ENCODE measurements around the gene CCR3.

CCR3 gene

DNA sequence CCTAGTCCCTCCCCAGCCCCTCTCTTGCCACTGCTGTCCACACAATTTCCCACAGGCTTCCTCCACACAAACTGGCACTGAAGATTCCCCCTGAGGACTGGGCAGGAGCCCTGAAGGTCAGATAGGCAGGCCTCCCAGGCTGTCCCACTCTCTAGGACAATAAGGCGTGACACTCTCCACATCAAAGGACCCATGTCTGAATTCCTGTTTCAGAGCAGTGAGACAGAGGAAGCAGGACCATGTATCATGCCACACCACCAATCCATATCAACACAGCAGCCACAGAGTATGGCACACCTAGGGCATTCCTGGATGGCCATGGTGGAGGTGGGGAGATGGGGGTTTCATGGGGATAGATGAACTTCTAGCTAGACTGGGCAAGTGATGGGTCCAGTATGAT is 20.3 kb upstream of the CCR3 start:
- no peak for DNase-seq

DNA sequence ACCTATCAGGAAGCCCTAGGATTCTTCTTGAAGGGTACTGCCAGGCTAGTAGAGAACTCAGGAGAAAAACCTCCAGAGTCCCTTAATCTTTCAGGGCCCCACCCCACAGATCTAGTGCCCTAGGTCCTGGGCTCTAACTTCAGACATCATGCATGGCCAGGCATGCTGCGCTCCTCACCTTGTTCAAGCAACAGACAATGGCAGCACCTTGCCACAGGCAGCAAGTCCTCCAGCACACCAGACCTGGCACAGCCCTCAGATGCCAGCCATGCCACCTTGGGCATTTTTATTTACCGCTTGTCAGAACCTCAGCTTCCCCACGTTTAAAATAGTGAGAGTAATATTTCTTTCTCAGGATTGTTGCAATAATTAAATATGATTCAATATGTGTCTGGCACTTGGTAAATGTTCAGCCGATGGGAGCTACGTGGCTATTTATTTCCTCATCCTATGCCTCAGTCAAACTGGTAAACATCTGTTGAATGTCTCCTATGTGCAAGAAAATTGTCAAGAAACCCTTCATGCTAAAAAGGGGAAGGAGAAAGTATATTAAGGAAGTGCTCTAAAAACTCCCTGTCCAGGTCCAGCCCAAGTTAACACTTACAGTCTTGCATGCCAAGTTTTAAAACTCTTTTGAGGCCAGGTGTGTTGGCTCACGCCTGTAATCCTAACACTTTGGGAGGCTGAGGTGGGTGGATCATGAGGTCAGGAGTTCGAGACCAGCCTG is 19.7 kb upstream of the CCR3 start:
- DNase-seq, result no peak

DNA sequence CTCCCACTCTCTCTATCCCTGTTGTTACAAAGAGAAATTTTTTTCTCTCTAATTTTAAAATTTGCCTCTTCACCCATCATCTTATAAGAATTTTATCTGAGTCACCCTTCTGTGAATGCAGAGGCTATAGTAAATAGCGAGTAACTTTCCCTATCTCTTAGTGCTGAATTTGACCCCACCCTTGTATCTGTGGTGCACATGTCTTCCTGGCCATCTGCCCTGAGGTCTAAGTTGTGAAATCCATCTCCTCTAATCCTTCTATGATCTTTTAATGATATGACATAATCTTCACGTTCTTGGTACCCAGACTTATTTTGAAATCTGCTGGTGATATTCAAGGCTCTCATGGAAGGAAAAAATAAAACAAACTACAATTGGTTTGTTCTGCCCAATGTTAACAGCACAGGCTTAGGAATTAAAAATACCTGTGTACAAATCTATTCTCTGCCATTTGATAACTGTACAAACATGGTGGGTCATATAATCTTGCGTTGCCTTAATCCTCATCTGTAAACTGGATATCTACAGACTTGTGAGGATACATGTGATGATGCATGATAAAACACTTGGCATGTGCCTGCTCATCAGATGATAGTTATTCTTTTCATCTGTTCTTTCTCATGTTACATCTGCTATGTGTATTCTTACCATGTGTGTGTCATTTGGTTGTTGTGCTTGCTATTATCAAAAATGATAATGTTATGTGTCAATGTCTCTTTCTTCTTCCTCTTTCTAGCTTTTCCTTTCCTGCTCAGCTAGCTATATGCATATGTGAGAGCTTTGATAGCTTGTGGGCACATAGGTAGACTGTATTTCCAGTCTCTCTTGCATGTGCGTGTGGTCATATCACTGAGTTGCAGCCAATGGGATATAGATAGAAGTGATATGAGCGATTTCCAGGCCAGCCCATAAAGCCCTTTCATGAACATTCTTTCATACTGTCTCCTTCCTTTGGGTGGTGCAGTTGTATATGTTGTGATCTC is 13.7 kb upstream of the CCR3 start:
- peak; percentile 14 for DNase-seq

DNA sequence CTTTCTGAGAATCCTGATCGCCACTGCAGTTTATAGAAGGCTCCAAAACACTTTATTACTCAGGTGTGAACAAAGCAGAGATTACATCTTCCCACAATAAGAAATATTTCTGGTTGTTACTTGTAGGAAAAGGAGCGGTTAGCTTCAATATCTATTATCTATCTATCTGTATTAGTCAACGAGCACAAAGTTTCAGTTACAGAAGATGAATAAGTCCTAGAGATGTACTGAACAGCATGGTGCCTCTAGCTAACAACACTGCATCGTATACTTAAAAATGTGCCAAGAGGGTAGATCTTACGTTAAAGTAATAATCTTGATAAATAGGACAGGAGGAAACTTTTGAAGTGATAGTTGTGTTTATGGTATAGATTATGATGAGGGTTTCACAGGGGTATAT is 10.9 kb upstream of the CCR3 start:
- no peak for DNase-seq

DNA sequence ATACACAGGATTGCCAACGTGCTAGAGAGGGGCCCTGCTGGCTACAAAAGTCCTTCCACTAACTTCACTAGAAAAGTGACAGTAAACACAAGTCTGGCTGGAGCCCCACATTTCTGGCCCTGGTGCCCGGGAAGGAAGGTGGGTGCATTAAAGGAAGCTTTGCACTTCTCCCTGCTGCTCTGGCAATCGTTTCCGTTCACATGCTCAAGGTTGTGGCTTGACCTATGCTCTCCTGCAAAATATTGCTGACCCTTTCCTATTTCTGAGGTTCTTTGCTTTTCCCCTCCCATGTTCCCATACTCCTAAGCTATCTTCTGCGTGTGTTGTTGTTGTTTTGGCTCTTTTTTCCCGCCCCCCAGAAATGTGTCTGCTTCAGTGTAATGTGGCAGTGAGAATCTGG is 9.1 kb upstream of the CCR3 start:
- no peak for DNase-seq

DNA sequence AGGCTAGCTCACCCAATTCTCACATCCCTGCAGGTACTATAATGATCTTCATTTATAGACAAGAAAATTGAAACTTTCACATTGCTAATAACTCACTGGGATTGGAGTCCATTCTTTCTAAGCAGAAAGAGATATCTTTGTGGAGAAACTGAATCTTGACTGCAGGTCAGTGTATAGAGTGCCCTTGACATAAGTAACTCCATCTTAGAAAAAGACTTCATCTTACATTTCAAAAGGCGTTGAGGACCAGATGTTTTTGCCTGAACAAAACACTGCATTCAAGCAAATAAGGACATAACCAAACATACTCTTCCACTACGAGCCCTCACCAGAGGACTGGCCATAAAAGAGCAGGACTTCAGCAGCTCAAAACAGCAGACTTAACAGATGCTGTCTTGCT is 6.8 kb upstream of the CCR3 start:
- no peak for DNase-seq

DNA sequence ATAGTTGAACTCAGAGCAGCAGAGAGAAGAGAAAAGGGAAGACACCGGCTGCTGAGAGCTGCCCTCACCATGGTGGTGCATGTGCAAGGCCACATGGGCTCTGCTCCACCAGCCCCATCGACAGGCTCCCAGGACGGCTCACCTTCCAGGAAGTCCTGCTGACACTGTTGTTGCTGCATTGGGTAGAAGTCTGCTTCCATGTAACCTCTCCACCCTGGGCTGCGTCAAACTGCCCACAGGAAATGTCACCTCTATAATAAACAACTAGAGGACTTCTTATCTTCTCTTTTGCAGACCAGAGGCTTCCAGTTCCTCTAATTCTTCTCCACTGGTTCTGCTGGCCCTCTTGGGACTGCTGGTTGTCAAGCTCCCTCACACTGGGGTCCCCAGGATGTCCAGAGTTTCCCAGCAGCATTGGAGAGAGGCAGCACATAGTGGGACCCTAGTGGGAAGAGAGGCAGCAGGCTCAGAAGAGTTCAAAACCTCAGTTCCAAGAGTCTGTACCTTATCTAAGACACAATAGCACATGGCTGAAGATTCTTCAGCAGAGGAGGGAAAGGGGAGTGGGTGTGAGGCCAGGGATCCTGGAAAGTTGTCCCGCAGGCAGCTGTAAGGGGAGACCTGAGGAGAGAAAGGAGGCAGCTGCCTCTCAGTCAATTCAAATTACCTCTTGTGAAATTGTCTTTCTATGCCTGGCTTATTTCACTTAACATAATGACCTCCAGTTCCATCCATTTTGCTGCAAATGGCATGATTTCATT is 5.8 kb upstream of the CCR3 start:
- peak; percentile 6 for DNase-seq

DNA sequence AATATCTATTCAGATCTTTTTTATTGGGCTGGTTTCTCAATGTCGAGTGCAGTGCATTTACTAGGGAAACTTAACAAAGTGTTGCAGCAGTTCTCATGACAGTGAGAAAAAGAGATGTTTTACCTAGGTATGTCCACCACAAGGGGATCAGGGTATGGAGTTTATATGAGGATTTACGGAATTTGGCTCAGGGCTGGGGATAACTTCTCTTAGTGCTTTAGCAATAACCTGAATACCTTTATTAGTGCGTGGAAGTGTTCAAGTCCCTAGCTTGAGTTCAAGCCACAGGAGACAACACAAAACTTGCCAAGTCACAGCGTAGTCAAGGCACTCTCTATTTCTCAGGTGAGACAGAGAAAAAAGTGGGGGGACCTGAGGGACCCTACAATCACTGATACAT is 3.9 kb upstream of the CCR3 start:
- no peak for DNase-seq

DNA sequence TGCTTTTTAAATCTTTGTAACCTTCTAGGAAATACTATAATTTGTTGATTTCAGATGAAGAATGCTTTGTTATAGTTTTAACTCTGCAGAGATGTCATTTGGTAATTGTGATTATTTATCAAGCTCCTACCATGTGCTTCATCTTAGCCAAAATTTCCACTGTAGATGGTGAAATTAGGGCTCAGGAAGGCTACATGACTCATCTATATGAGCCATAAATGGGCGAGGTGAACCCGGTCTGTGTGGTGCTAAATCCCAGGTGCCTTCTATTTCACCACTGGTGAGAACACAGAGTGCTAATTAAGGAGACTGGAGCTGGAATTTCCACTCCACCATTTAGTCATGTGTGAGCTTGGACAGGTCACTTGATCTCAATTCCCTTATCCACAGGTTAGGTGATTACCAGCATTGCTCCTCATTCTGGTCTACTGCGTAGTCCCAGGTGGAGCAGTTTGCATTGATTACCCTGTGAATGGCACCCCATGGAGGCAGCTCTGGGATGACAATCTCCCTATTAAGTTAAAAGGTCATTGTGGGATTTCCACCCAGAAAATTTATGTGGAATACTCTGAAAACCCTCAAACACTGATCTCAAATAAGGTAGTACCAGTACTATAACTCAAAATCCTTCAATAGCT is 2.8 kb upstream of the CCR3 start:
- DNase-seq, result no peak

DNA sequence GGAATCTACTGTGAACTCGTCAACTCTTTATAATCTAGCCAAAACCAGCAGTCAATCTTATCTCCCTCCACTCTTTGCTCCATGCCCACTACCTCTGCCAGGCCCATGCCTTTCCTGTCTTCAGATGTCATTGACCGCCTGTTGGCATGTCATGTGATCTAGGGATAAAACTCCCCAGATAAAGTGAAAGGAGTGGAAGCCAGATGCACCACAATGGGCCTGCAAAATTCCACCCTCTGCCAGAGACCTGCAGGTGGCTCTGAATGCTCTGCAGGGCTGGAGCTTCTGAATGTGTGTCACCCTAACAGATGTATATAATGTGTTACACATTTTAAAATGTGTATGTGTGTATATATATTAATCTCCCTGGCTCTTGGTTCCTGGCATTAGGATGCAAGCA is 2.3 kb upstream of the CCR3 start:
- no peak for DNase-seq

DNA sequence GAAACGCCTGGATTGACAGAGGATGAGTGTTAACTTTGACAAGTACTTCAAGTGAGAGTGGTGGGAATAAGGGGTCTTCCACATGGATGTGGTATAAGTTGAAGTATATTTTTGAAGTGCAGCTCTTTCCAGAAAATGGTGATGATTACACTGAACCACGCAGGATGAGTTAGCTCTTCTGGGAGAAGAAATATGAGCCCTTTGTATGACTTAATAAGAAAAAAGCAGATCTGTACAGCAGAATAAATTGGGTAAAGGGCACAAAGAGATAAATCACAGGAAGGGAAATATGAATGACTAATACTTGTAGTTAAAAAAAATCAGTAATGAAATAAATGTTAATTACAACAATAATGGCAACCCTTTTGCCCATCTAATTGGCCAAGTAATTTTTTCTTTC is 1.3 kb downstream of the CCR3 start:
- no peak for DNase-seq

DNA sequence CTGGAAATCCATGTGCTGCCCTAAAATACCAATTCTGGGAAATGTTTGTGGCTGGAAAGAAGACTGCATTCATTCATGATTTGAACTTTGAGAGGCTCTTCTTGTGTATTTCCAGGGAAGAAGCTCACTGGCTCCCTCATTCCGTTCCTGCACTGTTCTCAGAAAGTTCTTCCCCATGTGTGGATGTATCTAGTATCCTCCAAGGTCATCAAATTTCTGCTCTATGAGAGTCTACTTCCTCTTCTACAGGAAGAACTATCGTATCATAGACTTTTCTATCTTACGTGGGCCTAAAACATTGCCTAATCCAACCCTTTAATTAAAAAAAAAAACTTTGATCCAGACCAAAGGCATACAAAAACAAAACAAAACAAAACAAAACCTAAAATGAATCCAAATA is 2.9 kb downstream of the CCR3 start:
- no peak for DNase-seq

DNA sequence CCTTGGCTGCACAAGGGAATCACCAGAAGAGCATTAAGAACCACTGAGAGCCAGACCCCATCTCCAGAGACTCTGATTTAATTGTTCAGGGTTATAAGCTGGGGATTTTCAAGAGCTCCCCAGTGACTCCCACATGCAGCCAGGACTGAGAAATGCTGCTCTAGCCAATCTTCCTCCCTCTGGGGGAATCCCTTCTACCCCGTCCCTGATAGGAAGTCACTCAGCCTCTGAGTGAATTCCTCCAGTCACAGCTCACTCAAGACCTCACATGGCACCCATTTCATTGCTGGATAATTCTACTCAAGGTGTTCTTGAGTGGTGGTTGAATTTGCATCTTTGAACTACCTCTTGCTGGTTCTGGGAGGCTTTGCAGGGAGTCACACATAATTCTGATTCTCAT is 10.7 kb downstream of the CCR3 start:
- no peak for DNase-seq

DNA sequence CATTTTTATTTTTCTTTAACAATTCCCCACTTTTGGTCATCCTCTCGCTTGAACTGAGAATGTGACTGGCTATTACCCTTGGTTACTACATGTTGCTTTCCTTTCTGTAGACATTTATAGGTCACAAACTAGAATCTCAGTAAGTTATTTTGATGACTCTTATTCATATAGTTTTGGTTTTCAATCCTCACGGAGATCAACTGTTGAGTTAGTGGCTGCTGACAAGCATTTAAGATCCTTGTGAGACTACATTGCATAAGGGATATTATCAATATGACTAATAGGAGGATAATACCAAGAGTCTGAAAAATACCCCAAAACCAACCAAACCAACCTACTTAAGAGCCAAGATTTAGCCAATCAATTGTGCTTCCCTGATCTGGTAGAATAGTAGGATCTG is 16.3 kb downstream of the CCR3 start:
- no peak for DNase-seq

DNA sequence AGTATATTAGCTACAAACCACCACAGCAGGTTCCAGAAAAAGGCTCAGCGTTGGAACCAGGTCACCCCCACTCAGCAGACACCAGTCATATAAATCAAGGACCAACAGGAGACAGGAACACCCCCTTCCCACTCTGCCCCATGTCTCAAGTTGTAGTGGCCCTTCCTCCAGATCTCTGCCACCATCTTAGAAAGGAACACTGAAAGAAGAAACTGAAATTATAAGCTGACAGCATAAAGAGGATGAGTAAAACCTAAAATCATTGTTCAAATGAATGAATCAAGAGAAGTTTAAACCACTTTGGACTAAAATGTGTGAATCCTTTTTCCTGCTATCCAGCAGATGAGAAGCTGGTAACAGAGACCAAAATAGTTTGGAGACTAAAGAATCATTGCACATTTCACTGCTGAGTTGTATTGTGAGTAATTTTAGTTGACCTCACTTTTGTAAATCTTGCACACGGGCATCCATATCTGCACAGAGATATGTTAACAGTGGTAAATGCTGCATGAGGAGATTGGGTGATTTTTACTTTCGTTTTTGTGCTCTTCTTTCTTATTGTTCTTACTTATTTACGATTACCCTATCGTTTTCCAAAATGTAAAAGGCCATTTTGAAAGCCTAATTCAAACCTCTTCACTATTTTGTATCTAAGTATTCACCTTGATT is 19.8 kb downstream of the CCR3 start:
- no peak for DNase-seq

DNA sequence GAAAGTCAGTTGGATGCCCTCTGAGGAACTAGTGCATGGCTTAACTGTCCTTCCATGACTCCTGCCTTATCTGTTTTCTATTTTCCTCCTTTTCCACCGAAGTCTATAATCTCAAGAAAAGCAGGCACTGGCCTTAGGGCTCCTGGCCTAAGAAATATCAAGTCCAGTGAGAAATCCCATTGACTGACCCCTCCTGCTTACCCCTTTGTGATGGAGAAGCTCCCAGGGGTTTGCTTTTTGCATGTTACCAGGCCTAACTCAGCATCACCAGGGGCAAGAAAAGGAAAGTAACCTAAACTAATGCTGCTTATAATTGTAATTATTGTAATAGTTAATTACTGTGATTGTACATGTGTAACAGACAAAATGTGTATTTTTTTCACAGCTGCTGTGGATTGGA is 21.7 kb downstream of the CCR3 start:
- DNase-seq, result no peak

DNA sequence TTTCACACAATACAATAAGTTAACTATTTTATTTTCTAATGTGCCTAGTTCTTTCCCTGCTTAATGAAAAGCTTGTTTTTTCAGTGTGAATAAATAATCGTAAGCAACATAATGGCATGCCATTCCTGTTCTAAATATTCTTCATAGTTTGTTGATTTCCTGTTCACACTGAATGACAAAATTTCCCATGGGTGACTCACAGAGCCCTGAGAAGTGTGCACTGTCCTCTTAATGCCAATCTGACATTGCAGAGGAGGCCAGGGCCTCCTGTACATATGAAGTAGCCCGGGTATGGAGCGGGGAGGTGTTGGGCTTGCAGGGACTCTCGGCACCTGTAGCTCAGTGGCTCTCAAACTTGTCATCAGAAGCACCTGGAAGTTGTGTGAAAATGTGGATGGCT is 24.3 kb downstream of the CCR3 start:
- DNase-seq, result no peak

DNA sequence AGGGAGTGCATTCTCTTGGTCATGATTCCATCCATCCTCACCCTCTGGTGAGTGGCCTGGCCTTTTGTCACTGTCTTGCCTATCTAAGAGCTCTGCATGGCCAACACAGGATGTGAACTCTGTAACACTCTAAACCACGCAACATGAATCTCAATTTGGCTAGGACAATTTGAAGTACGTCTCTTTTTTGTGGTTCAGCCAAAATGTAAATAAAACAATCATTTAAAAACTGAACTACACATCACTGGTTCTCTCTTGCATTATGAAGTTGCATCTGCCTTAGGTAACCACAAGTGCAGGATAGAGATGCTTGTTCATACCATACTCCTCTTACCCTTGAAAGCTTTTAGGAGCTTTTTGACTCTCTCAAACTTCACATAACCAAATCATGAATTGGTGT is 27.3 kb downstream of the CCR3 start:
- DNase-seq, result no peak

DNA sequence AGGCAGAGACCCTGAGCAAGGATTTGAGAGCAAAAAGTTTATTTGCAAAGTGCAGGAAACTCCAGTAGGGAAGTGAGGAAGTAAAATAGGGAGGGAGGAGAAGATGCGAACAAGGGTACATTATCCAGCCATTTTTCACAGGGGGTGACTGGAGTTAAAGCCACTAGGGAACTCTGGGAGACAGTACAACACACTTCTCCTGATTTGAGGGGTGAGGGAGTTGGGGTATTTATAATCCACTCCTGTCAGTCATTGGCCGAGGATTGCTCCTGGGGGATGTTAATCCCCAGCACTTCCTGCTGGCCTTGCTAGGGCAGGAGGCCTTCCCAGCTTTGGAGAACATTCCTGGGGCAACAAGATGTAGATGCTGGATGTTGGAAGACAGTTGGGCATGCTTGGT is 28.2 kb downstream of the CCR3 start:
- no peak for DNase-seq

DNA sequence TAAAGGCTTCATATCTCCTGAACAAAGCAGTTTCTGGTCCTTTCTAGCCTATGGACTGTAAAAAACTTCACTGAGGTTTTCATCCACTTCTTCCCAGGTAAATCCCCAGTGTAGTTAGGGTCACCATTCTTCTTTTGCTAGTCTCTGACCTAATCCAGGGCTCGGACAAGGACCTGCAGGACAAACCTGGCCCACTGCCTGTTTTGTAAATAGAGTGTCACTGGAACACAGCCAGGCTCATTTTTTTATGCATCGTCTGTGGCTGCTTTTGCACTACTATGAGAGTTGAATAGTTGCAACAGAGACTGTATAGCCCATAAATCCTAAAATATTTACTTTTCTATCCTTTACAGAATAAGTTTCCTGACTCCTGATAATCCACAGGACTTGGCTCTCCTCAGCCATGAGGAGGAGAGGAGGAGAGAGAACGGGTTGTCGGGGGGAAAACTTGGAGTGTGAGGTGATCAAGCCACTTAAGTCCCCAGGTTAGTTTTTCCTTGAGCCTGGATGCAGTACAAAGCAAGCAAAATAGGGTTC is 29.0 kb downstream of the CCR3 start:
- DNase-seq, result no peak

DNA sequence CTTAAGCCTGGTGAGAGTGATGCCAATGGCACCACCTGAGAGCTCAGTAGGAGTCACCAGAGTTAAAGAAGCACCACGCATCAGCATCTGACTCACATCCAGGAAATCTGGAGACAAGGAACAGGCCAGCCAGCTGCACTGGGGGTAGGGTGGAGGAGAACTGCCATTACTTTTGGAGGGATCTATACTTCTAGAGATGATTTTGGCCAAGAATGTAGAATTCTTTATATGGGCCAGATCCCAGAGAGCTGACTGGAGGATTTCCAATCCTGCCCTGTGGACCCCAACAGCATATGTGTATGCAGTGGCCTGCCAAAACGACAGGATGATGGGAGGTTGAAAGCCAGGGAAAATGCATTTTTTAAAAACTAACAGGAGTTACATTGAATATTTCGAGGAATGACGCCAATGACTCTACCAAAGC is 29.8 kb downstream of the CCR3 start:
- no peak for DNase-seq

DNA sequence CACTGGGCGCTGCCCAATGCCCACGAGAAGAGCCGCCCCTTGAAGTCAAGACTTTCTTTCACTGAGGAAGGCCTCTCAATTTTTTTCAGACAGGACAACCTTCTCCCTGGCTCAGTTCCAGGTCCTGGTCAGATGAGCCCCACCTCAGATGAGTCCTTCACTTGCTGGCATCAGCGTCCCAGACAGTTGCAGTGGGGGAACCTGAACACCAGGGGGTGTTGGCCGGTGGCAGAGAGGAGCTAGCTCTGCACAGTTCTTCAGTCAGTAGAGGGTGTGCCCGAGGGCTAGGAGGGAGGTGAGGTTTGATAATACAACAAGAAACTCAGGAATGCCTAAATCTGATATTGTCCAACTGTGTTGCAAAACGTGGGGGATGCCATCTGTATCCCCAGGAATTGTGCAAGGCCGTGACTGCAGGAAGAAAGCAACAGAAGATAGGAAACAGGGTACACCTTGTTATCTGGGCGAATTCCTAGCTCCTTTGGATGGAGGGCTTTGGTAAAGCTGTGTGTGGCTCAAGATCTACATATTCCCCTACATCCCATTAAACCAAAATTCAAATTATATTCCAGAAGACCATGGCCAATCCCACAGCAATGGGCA is 34.3 kb downstream of the CCR3 start:
- DNase-seq, result peak; percentile 75

Measured in CD4-positive, alpha-beta T cell treated with Interferon gamma for 1 hour (primary cell).